Stomach (tissue), 4 donors: ENCODE results near the gene STX18.

ENCODE experiments used
- CTCF ChIP-seq, 7 experiments: fragments of 450-650 bp in 4 of 7; fragments of 200-600 bp in 3 of 7; sonication (generic) in 3 of 7; IDR thresholded peaks; one replicate each; pipeline ENCODE4 v1.5.1; 2016 to 2019; ENCODE audit warnings: antibody characterized with exemption in 7 of 7, control low read depth in 2 of 7, mild to moderate bottlenecking in 1 of 7
- POLR2AphosphoS5 ChIP-seq, 3 donors: sonication (generic); formaldehyde crosslinking; IDR thresholded peaks; one replicate each; pipeline ENCODE4 v1.6.1; 2016; ENCODE audit warnings: antibody characterized with exemption in 3 of 3

GRCh38 chr4:4383085-4383484 is 158.8 kb downstream of the STX18 start:
- TF ChIP-seq CTCF (IDR thresholded peaks at IDR 0.05), result no peak
- no peak for TF ChIP-seq POLR2AphosphoS5 (IDR thresholded peaks at IDR 0.05)
